K562 (cell line): ENCODE results near the gene SAP25. TPM values are rescaled to one million over a fixed set of nuclear protein-coding genes. Genes with fewer than 3 reads are reported as not detected.

Experiments
- ATAC-seq: fragments of 200-7000 bp; cut with Tn5 transposase; 3 replicates; pipeline ENCODE4 v1.9.1; 2020; ENCODE audit warnings: moderate library complexity
- BruUV-seq: library from RNA; stranded (reverse); fragments of 400-500 nt; replicated peaks from 2 replicates; lab custom pipeline; 2021; lab: Mats Ljungman, UMichigan
- CTCF ChIA-PET: fragments of 300-600 bp; formaldehyde crosslinking; extraction: SDS; loops from one replicate; lab custom pipeline; 2021; ENCODE audit warnings: low intra/inter-chr PET ratio; lab: Yijun Ruan, JAX
- POLR2A ChIA-PET: fragments of 300-600, 350-650 bp; sonication (Branson Sonifier 250); formaldehyde crosslinking; extraction: SDS; loops from one replicate; lab custom pipeline; 2021; ENCODE audit warnings: antibody characterized with exemption, inconsistent platforms; lab: Yijun Ruan, JAX
- DNase-seq, 4 experiments: peaks; one replicate each; pipeline versions ENCODE4 v3.0.0 to v3.0.0-alpha.2; 2011 to 2018; ENCODE audit warnings: low spot score in 3 of 4, mixed read lengths in 3 of 4; ENCODE audit errors: extremely low read depth in 1 of 4
- FAIRE-seq: peaks from 2 replicates; lab custom pipeline; 2011; peaks lifted over from hg19 to GRCh38; lab: Jason Lieb, UNC
- H2AFZ ChIP-seq: 2 replicates; pipeline ENCODE4 v1.6.0; 2011; ENCODE audit warnings: low read depth, low read length, control low read depth, inconsistent platforms
- H3K27ac ChIP-seq: fragments of 200-600 bp; 3 replicates; pipeline ENCODE4 v1.8.0; 2011; ENCODE audit warnings: low read depth, mild to moderate bottlenecking, control low read depth, inconsistent platforms, low read length, moderate library complexity, mixed read lengths; ENCODE audit errors: extremely low read depth
- H3K27me3 ChIP-seq, 2 experiments: fragments of 300-600 bp in 1 of 2; 2 replicates in 1 of 2; 3 replicates in 1 of 2; pipeline versions ENCODE4 v1.6.0 to v1.8.0; 2011; ENCODE audit warnings: inconsistent platforms in 2 of 2, low read length in 2 of 2, mild to moderate bottlenecking in 1 of 2, mixed read lengths in 1 of 2, moderate library complexity in 1 of 2; ENCODE audit not compliant: control insufficient read depth in 2 of 2, insufficient read depth in 2 of 2
- H3K36me3 ChIP-seq: fragments of 300-600 bp; 3 replicates; pipeline ENCODE4 v1.8.0; 2011; ENCODE audit warnings: mild to moderate bottlenecking, low read length, inconsistent platforms; ENCODE audit not compliant: control insufficient read depth, insufficient read depth
- H3K4me1 ChIP-seq, 2 experiments: fragments of 200-600 bp in 1 of 2; replicated peaks in 1 of 2; 2 replicates in 1 of 2; 3 replicates in 1 of 2; pipeline versions ENCODE4 v1.5.1 to v1.8.0; 2011; ENCODE audit warnings: inconsistent platforms in 2 of 2, low read length in 2 of 2, mild to moderate bottlenecking in 1 of 2, mixed read lengths in 1 of 2, moderate library complexity in 1 of 2; ENCODE audit not compliant: control insufficient read depth in 2 of 2, insufficient read depth in 2 of 2
- H3K4me2 ChIP-seq: 2 replicates; pipeline ENCODE4 v1.6.1; 2011; ENCODE audit warnings: low read length, control low read depth, inconsistent platforms, mixed read lengths; ENCODE audit not compliant: insufficient read depth
- H3K4me3 ChIP-seq: fragments of 200-600 bp; sonication (generic), shearing (Covaris generic); 2 replicates; pipeline ENCODE4 v1.5.1; 2016; ENCODE audit warnings: control low read depth, inconsistent platforms
- H3K79me2 ChIP-seq: fragments of 200-600 bp; 3 replicates; pipeline ENCODE4 v1.8.0; 2011; ENCODE audit warnings: low read length, inconsistent platforms; ENCODE audit not compliant: control insufficient read depth, insufficient read depth
- H3K9ac ChIP-seq, 2 experiments: 2 replicates each; pipeline versions ENCODE4 v1.6.0 to v1.6.1; 2011; ENCODE audit warnings: low read depth in 2 of 2, low read length in 2 of 2, control low read depth in 1 of 2, inconsistent platforms in 1 of 2, mild to moderate bottlenecking in 1 of 2, mixed read lengths in 1 of 2; ENCODE audit not compliant: insufficient read depth in 1 of 2
- H3K9me1 ChIP-seq: one replicate; pipeline ENCODE4 v1.6.0; 2011; ENCODE audit warnings: inconsistent platforms, mild to moderate bottlenecking, low read length, moderate library complexity; ENCODE audit not compliant: control insufficient read depth, insufficient read depth
- H3K9me3 ChIP-seq: replicated peaks from 2 replicates; pipeline ENCODE4 v1.5.1; 2011; ENCODE audit warnings: low read depth, low read length, inconsistent platforms; ENCODE audit not compliant: control insufficient read depth, insufficient read depth
- H4K20me1 ChIP-seq: replicated peaks from 2 replicates; pipeline ENCODE4 v1.6.1; 2011; ENCODE audit warnings: low read length, inconsistent platforms, mixed read lengths; ENCODE audit not compliant: control insufficient read depth, insufficient read depth
- BCOR ChIP-seq: fragments of 450-650 bp; IDR thresholded peaks from 2 replicates; pipeline ENCODE4 v1.6.1; 2016
- BDP1 ChIP-seq: IDR thresholded peaks from 3 replicates; pipeline ENCODE4 v1.6.1; 2011; ENCODE audit not compliant: insufficient read length, insufficient read depth
- CBFA2T2 ChIP-seq: fragments of 450-650 bp; conservative IDR thresholded peaks from 2 replicates; pipeline ENCODE4 v1.6.1; 2017; ENCODE audit warnings: mild to moderate bottlenecking
- JUND ChIP-seq, 2 experiments: IDR thresholded peaks; 2 replicates in 1 of 2; 3 replicates in 1 of 2; pipeline ENCODE4 v1.6.1; 2011; ENCODE audit warnings: borderline replicate concordance in 2 of 2, low read depth in 2 of 2, low read length in 2 of 2, improper control_type of control experiment in 1 of 2, missing biosample characterization in 1 of 2, missing genetic modification characterization in 1 of 2, missing genetic modification reagents in 1 of 2
- MAFG ChIP-seq: fragments of 450-650 bp; conservative IDR thresholded peaks from 2 replicates; pipeline ENCODE4 v1.6.1; 2016; ENCODE audit warnings: missing genetic modification characterization, missing compliant biosample characterization
- MYBL2 ChIP-seq, 2 experiments: fragments of 450-650 bp in 1 of 2; sonication (generic) in 1 of 2; formaldehyde crosslinking in 1 of 2; IDR thresholded peaks; 2 replicates each; pipeline versions ENCODE4 v1.6.1 to v1.8.1; 2017 to 2022; ENCODE audit warnings: borderline replicate concordance in 1 of 2, inconsistent platforms in 1 of 2, low read depth in 1 of 2, mild to moderate bottlenecking in 1 of 2, missing genetic modification reagents in 1 of 2, moderate library complexity in 1 of 2
- PHB ChIP-seq: fragments of 250-450 bp; sonication (Bioruptor Pico); IDR thresholded peaks from 2 replicates; pipeline ENCODE4 v1.5.0; 2021
- PHTF2 ChIP-seq: fragments of 250-450 bp; sonication (Bioruptor Pico); IDR thresholded peaks from 2 replicates; pipeline ENCODE4 v1.5.0; 2021; ENCODE audit warnings: mild to moderate bottlenecking
- RBM15 ChIP-seq: fragments of 200-400 bp; formaldehyde crosslinking; IDR thresholded peaks from 2 replicates; pipeline ENCODE4 v1.6.1; 2018; ENCODE audit warnings: mild to moderate bottlenecking, low read length, moderate library complexity; ENCODE audit not compliant: insufficient read depth
- SLC30A9 ChIP-seq: fragments of 250-450 bp; sonication (Bioruptor Pico); IDR thresholded peaks from 2 replicates; pipeline ENCODE4 v1.8.0; 2022; ENCODE audit warnings: mild to moderate bottlenecking, moderate library complexity
- ZNF3 ChIP-seq: fragments of 250-450 bp; sonication (Bioruptor Pico); IDR thresholded peaks from 2 replicates; pipeline ENCODE4 v1.5.0; 2021; ENCODE audit warnings: mild to moderate bottlenecking, moderate library complexity
- ZNF551 ChIP-seq: fragments of 250-450 bp; sonication (Bioruptor Pico); IDR thresholded peaks from 2 replicates; pipeline ENCODE4 v1.5.0; 2021; ENCODE audit warnings: mild to moderate bottlenecking, moderate library complexity
- ZNF57 ChIP-seq: fragments of 450-650 bp; formaldehyde crosslinking; IDR thresholded peaks from 2 replicates; pipeline ENCODE4 v1.4.0; 2020; ENCODE audit warnings: mild to moderate bottlenecking, moderate library complexity
- WGBS: fragments of 100-300 bp; shearing (Covaris generic); methylation state at CpG from one replicate; pipeline ENCODE4 v1.1.6; 2016; ENCODE audit warnings: low coverage, mixed read lengths; ENCODE audit not compliant: insufficient coverage; ENCODE audit errors: missing lambda C conversion rate; 5-methylcytosine and 5-hydroxymethylcytosine counted together
- in situ Hi-C: fragments of 300-500 bp; cut with MboI; formaldehyde crosslinking; loops from 4 replicates; pipeline ENCODE4 v1.15.0; 2018; ENCODE audit warnings: inconsistent platforms, mixed read lengths
- intact Hi-C: fragments of 100-400 bp; cut with micrococcal nuclease; formaldehyde crosslinking; loops from 2 replicates; pipeline ENCODE4 v1.14.2; 2022
- polyA plus RNA-seq, 8 experiments: library from polyadenylated mRNA; depleted of rRNA in 4 of 8; stranded (reverse) in 5 of 8; unstranded in 3 of 8; fragments of >200 nt; fragmentation: Nextera tagmentation in 2 of 8; fragmentation: Illumina TruSeq in 1 of 8; extraction: Ambion mirVana in 2 of 8; extraction: Trizol in 1 of 8; gene quantifications; 2 replicates each; pipeline versions ENCODE4 v1.2.1 to v1.2.3, GENCODE V29; 2011 to 2014; ENCODE audit warnings: inconsistent platforms in 1 of 8, missing spikeins in 1 of 8
- total RNA-seq, 7 experiments: library from RNA; depleted of rRNA in 6 of 7; stranded (reverse); fragments of >200 nt in 6 of 7; fragmentation: Illumina TruSeq in 2 of 7; extraction: Trizol in 2 of 7; gene quantifications; 2 replicates each; pipeline versions ENCODE4 v1.2.1 to v1.2.3, GENCODE V29; 2011 to 2021; ENCODE audit warnings: low replicate concordance in 1 of 7
- TF ChIP-seq, protein P1 (sequence below): fragments of 200-800 bp; sonication (Bioruptor generic); IDR thresholded peaks from 2 replicates; pipeline ENCODE4 v1.6.1; 2016; ENCODE audit warnings: missing genetic modification characterization, missing compliant biosample characterization
- TF ChIP-seq, protein P2 (sequence below): fragments of 250-450 bp; sonication (Bioruptor Pico); IDR thresholded peaks from 2 replicates; pipeline ENCODE4 v1.8.0; 2021; ENCODE audit warnings: borderline replicate concordance, mild to moderate bottlenecking, moderate library complexity; ENCODE audit not compliant: poor library complexity, severe bottlenecking

SAP25 gene
- total and polyA plus RNA-seq, 9 of the 15 experiments (the other 6 are each of a cell fraction or from before 2014, with no cell fraction given) = 0.13 to 5.3 (median 0.78) TPM; not detected in 1

DNA sequence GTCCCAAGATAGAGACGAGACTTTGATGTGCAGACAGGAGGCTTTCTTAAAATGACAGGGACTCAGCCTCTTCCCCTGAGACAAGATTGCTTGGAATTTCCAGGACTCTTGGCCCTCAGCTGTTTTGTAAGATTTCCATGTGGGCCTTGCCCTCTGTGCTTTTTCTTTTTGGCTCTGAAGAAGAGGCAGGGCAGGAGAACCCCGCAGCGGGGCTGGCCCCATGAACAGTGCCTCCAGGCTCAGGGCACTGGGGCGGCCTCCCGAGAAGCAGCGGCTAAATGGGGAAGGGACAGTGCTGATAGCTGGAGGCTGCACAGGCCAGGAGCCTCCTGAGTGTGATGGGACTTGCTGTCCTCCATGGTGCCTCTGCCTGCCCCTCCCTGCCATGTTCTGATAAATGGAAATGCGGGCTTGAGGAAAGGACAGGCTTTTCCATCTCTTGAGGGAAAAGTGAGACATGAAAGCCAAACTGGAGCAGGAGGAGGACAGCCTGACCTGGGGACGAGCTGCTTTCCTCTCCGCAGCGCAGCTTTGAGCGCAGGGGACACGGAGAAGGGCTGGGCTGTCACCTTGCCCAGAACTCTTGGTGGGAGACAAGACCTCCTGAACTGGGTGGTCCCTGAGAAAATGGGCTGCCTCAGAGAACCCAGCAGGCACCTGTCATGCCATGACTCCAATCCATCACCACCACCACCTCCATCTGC is 12.1 kb downstream of the SAP25 start:
- Histone ChIP-seq H3K36me3 (peaks cover 22% of the 10 kb centered on the region; the same call in 2 of the 3 replicates), H3K79me2 (no peaks in the 10 kb centered on the region), H3K4me1 (peaks cover 1 to 24% of the 10 kb centered on the region in 2 experiments; a peak in 4 of 5 replicates), H3K4me2 (no peak overlapping the region), H4K20me1 (no peaks in the 10 kb centered on the region), H2AFZ (no peak overlapping the region), H3K9me3 (no peaks in the 10 kb centered on the region), H3K4me3 (no peak overlapping the region), H3K9ac (peak overlapping the region in 1 of 2 experiments; percentile 69; a peak in 2 of 4 replicates), H3K27me3 (no peaks in the 10 kb centered on the region), H3K9me1 (no peaks in the 10 kb centered on the region), H3K27ac (no peak overlapping the region)
- ChIA-PET POLR2A (no interaction called here), CTCF (no interaction called here)
- no TSS peak for BruUV-seq
- DNase-seq (no peak), FAIRE-seq (no peak), ATAC-seq (no peak)
- 86% methylated on average over 12 of the region's 12 CpGs for WGBS
- in situ Hi-C loops (loop anchor here (25.0 kb wide), 1 partner anchor 99 kb away; the partner anchor contains the start of gene SPACDR), intact Hi-C loops (no loop called here)
- TF ChIP-seq SLC30A9 (CRISPR knock-in tag) (no peak), JUND (IDR thresholded peaks at IDR 0.05; ENCODE audit: borderline replicate concordance, low read depth, low read length) (no peak), JUND (tag; IDR thresholded peaks at IDR 0.05; ENCODE audit: borderline replicate concordance, low read depth, low read length) (no peak), ZNF551 (CRISPR knock-in tag) (no peak), MAFG (tag) (no peak), RBM15 (no peak), PHB (CRISPR knock-in tag) (no peak), BCOR (no peak), PHTF2 (CRISPR knock-in tag) (no peak), ZNF57 (CRISPR knock-in tag) (no peak), MYBL2 (IDR thresholded peaks at IDR 0.05; ENCODE audit: low read depth) (no peak), MYBL2 (CRISPR knock-in tag; IDR thresholded peaks at IDR 0.05; ENCODE audit: borderline replicate concordance) (no peak), ZNF3 (CRISPR knock-in tag) (no peak), CBFA2T2 (no peak), BDP1 (no peak)
- TF ChIP-seq, protein P1, sequence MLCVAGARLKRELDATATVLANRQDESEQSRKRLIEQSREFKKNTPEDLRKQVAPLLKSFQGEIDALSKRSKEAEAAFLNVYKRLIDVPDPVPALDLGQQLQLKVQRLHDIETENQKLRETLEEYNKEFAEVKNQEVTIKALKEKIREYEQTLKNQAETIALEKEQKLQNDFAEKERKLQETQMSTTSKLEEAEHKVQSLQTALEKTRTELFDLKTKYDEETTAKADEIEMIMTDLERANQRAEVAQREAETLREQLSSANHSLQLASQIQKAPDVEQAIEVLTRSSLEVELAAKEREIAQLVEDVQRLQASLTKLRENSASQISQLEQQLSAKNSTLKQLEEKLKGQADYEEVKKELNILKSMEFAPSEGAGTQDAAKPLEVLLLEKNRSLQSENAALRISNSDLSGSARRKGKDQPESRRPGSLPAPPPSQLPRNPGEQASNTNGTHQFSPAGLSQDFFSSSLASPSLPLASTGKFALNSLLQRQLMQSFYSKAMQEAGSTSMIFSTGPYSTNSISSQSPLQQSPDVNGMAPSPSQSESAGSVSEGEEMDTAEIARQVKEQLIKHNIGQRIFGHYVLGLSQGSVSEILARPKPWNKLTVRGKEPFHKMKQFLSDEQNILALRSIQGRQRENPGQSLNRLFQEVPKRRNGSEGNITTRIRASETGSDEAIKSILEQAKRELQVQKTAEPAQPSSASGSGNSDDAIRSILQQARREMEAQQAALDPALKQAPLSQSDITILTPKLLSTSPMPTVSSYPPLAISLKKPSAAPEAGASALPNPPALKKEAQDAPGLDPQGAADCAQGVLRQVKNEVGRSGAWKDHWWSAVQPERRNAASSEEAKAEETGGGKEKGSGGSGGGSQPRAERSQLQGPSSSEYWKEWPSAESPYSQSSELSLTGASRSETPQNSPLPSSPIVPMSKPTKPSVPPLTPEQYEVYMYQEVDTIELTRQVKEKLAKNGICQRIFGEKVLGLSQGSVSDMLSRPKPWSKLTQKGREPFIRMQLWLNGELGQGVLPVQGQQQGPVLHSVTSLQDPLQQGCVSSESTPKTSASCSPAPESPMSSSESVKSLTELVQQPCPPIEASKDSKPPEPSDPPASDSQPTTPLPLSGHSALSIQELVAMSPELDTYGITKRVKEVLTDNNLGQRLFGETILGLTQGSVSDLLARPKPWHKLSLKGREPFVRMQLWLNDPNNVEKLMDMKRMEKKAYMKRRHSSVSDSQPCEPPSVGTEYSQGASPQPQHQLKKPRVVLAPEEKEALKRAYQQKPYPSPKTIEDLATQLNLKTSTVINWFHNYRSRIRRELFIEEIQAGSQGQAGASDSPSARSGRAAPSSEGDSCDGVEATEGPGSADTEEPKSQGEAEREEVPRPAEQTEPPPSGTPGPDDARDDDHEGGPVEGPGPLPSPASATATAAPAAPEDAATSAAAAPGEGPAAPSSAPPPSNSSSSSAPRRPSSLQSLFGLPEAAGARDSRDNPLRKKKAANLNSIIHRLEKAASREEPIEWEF = no peak
- TF ChIP-seq, protein P2, sequence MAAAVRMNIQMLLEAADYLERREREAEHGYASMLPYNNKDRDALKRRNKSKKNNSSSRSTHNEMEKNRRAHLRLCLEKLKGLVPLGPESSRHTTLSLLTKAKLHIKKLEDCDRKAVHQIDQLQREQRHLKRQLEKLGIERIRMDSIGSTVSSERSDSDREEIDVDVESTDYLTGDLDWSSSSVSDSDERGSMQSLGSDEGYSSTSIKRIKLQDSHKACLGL (CRISPR knock-in tag) = no peak
